DMS 273 treated with DMSO at 0.1 percent for 48 hours (cell line): ENCODE measurements around the gene CDK5RAP2.

Experiments
- DNase-seq: peaks from one replicate; lab custom pipeline; 2025; lab: John Stamatoyannopoulos, UW

CDK5RAP2 gene

GRCh38 chr9:120383999-120384924 is 195.7 kb downstream of the CDK5RAP2 start:
- no peak for DNase-seq

- no peak for DNase-seq
Measured at GRCh38 chr9:120383611-120383998, 196.4 kb downstream of the CDK5RAP2 start.

DNA sequence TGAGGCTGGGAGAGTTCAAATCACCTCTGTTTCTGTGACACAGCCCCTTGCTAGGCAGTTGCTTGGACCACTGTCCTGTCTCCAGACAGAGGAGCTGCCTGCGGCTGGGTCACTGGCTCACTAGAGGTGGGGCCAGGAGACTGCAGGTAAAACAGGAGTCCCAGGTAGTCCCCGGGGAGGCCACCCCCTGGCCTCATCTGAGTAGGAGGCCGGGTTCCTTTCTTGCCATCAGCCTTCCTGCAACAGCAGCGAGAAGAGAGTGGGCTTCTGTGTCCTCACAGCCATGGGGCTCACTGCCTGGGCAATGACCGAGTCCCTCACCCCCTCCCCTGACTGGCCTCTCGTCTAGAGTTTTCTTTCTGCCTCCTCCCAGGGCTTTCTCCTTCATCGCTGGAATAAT is 197.5 kb downstream of the CDK5RAP2 start:
- DNase-seq, result no peak

DNA sequence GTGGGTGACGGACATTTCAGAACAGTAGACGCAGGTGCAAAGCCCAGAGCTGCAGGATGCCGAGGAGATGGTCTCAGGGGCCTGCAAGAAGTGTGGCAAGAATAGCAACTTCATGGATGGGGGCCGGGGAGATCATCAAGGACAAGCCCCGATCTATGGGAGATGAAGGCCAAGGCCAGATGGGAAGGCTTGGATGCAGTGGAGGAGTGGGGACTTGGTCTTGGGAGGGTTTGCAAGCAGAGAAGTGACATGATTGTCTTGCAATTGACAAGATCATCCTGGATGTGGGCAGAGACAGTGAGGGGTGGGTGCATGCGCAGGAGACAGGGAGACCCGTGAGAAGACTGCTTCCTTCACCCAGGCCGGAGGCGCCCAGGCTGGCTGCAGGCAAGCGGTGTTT is 198.1 kb downstream of the CDK5RAP2 start:
- DNase-seq, result no peak

GRCh38 chr9:120379611-120380010 is 200.4 kb downstream of the CDK5RAP2 start:
- no peak for DNase-seq

- no peak for DNase-seq
Measured at GRCh38 chr9:120378680-120379079, 201.3 kb downstream of the CDK5RAP2 start.

- DNase-seq, result no peak
Measured at GRCh38 chr9:120377268-120378159, 202.5 kb downstream of the CDK5RAP2 start.

- DNase-seq, result no peak
Measured at GRCh38 chr9:120376101-120376500, 203.9 kb downstream of the CDK5RAP2 start.

GRCh38 chr9:120375316-120375715 is 204.7 kb downstream of the CDK5RAP2 start:
- no peak for DNase-seq

- DNase-seq, result no peak
Measured at GRCh38 chr9:120374817-120375216, 205.2 kb downstream of the CDK5RAP2 start.

- no peak for DNase-seq
Measured at GRCh38 chr9:120374239-120374638, 205.7 kb downstream of the CDK5RAP2 start.

GRCh38 chr9:120372040-120372439 is 207.9 kb downstream of the CDK5RAP2 start:
- DNase-seq, result no peak

GRCh38 chr9:120369608-120370220 is 210.3 kb downstream of the CDK5RAP2 start:
- no peak for DNase-seq

GRCh38 chr9:120368799-120369198 is 211.2 kb downstream of the CDK5RAP2 start:
- no peak for DNase-seq

GRCh38 chr9:120366644-120367019 is 213.3 kb downstream of the CDK5RAP2 start:
- DNase-seq, result no peak

GRCh38 chr9:120365386-120365785 is 214.6 kb downstream of the CDK5RAP2 start:
- DNase-seq, result no peak

DNA sequence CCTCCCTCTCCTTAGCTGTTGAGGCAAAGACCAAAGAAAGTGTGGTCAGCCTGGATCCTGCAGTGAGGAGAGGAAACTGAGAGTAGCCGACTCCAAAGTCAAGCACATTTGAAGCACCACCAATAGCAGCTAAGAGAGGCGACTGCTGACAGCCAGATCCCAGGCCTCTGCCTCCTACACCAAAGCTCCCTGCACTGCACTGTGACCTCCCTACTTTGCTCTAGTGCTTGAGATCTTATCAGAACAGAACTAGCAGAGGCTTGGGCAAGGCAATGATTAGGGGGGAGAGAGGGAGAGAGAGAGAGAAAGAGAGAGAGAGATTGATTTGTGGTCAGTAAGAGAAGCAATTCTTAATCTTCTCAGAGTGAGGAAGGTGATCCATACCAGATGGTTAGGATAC is 216.3 kb downstream of the CDK5RAP2 start:
- DNase-seq, result no peak

- DNase-seq, result no peak
Measured at GRCh38 chr9:120362446-120362845, 217.5 kb downstream of the CDK5RAP2 start.

GRCh38 chr9:120361551-120361950 is 218.4 kb downstream of the CDK5RAP2 start:
- no peak for DNase-seq

DNA sequence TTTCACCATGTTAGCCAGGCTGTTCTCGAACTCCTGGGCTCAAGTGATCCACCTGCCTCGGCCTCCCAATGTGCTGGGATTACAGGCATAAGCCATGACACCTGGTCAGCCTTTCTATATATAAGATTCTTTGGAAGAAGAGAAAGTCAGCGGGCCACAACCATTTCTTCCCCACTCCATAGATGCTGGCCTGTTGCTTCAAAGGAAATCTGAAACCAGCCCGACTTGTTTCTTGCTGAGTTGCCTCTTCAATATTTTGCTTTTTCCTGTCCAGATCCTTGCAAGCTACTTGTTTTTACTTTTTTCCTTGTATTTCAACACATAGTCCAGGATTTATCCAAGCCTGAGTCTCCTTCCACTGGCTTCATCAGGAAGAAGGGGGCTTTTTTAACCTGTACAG is 219.5 kb downstream of the CDK5RAP2 start:
- DNase-seq, result no peak

GRCh38 chr9:120360046-120360445 is 219.9 kb downstream of the CDK5RAP2 start:
- no peak for DNase-seq

GRCh38 chr9:120358877-120359276 is 221.1 kb downstream of the CDK5RAP2 start:
- no peak for DNase-seq
